Heart left ventricle (tissue), 16 donors: ENCODE results near the gene ESPL1. TPM values are rescaled to one million over a fixed set of nuclear protein-coding genes. Genes with fewer than 3 reads are reported as not detected.
"Not testable (repeated sequence)": the region's sequence is repeated elsewhere in the genome, so short reads cannot be mapped to it uniquely, and the experiment has no call there.

Experiments
- ATAC-seq, 4 donors: fragments of 200-7000 bp; cut with Tn5 transposase; one replicate each; pipeline ENCODE4 v1.9.1; 2020 to 2022; ENCODE audit warnings: moderate library complexity in 4 of 4, mild to moderate bottlenecking in 3 of 4, moderate number of reproducible peaks in 1 of 4
- DNase-seq, 5 donors: peaks; one replicate each; pipeline ENCODE4 v3.0.0-alpha.2; 2020
- H3K27ac ChIP-seq, 12 donors: fragments of 200-600 bp; sonication (generic) in 4 of 12; one replicate each; pipeline versions ENCODE4 v1.5.0 to v1.8.0; 2016 to 2022; ENCODE audit warnings: mild to moderate bottlenecking in 2 of 12
- H3K27me3 ChIP-seq, 9 donors: fragments of 200-600 bp; sonication (generic) in 2 of 9; one replicate each; pipeline versions ENCODE4 v1.5.1 to v1.8.0; 2016 to 2022; ENCODE audit warnings: mild to moderate bottlenecking in 3 of 9
- H3K36me3 ChIP-seq, 9 donors: fragments of 200-600 bp; sonication (generic) in 2 of 9; one replicate each; pipeline versions ENCODE4 v1.5.0 to v1.8.0; 2018 to 2022; ENCODE audit warnings: mild to moderate bottlenecking in 2 of 9
- H3K4me1 ChIP-seq, 12 donors: fragments of 200-600 bp; sonication (generic) in 4 of 12; one replicate each; pipeline versions ENCODE4 v1.5.0 to v1.8.0; 2016 to 2022; ENCODE audit warnings: mild to moderate bottlenecking in 3 of 12
- H3K4me3 ChIP-seq, 12 donors: fragments of 200-600 bp; sonication (generic) in 4 of 12; one replicate each; pipeline versions ENCODE4 v1.5.0 to v1.8.0; 2017 to 2022; ENCODE audit warnings: mild to moderate bottlenecking in 9 of 12, moderate library complexity in 4 of 12
- H3K9me3 ChIP-seq, 12 donors: fragments of 200-600 bp; sonication (generic) in 4 of 12; one replicate each; pipeline versions ENCODE4 v1.5.0 to v1.8.0; 2016 to 2022; ENCODE audit warnings: mild to moderate bottlenecking in 1 of 12
- CTCF ChIP-seq, 12 donors: fragments of 200-600 bp; sonication (generic) in 4 of 12; IDR thresholded peaks; one replicate each; pipeline versions ENCODE4 v1.5.0 to v1.8.0; 2018 to 2022; ENCODE audit warnings: antibody characterized with exemption in 12 of 12, mild to moderate bottlenecking in 5 of 12
- POLR2A ChIP-seq, 2 donors: fragments of 450-650 bp; IDR thresholded peaks; one replicate each; pipeline ENCODE4 v1.6.1; 2017; ENCODE audit warnings: antibody characterized with exemption in 2 of 2, mild to moderate bottlenecking in 2 of 2, moderate library complexity in 2 of 2
- WGBS, 4 donors: extraction: QIAGEN DNeasy Blood & Tissue Kit in 2 of 4; methylation state at CpG; one replicate each; pipeline versions ENCODE4 v1.1.5 to v1.1.7; 2013 to 2018; 5-methylcytosine and 5-hydroxymethylcytosine counted together
- intact Hi-C, 10 donors: fragments of 100-400 bp; cut with DNase I; formaldehyde crosslinking; loops; one replicate each; pipeline versions ENCODE4 v1.11.1 to v1.14.2; 2022
- polyA plus RNA-seq, 2 donors: library from polyadenylated mRNA; stranded (reverse); fragments of 200-250 nt; gene quantifications; one replicate each; pipeline ENCODE4 v1.2.3, GENCODE V29; 2013
- total RNA-seq, 9 donors: library from RNA; depleted of rRNA in 2 of 9; stranded (reverse); fragments of >200 nt in 2 of 9; fragmentation: NEBNext Ultra II Directional in 3 of 9; extraction: Animal tissue kit (Norgen Biotek cat#: 25700) in 3 of 9; gene quantifications; one replicate each; pipeline versions ENCODE4 v1.1.0 to v1.2.4, GENCODE V29; 2016 to 2023
- donor health status: ischemic (EF 13 %, LVEDD 7.1; RV severe dilation, severe dysfunction).
- donor health status: healthy with polysubstance abuse.
- donor health status: DM: no; HTN: yes; CAD: no.
- donor health status: DM: no; HTN: no; CAD: no.
- donor health status: ischemic (EF 25% LVEDD 6.9; RV normal size, moderate dysfunction).
- donor health status: ischemic (EF 25% LVEDD 5.7; RV mildly dilated, moderate dysfunction).
- donor health status: healthy.
- donor health status: DM: yes; HTN: yes; CAD: no.
- donor health status: ischemic (EF 35%, LVEDD 5.7; RV mildly dilated, moderate dysfunction).
- donor health status: nonischemic (EF 11% LVEDD 7.7; RV severe dilation, severe dysfunction).
- donor health status: DM: yes; HTN: yes; CAD: no.
- donor health status: PGD.
- donor health status: ischemic (EF 29% LVEDD 5.4; RV normal size, mild dysfunction).
- donor health status: nonischemic (EF 23%, LVEDD 6.1; RV moderate dilation, normal function).

Gene ESPL1
- total and polyA plus RNA-seq, 11 donors, result 0.06 to 6.1 (median 0.38) TPM

- Histone ChIP-seq H3K27me3 (no peaks in the 10 kb centered on the region), H3K27ac (no peak overlapping the region), H3K36me3 (peaks cover 0 to 31% (median 2%) of the 10 kb centered on the region in 9 donors), H3K9me3 (no peaks in the 10 kb centered on the region), H3K4me1 (peaks cover 0 to 26% (median 17%) of the 10 kb centered on the region in 12 donors), H3K4me3 (no peak overlapping the region)
- intact Hi-C loops, result no loop called here
- TF ChIP-seq CTCF (IDR thresholded peaks at IDR 0.05) (no peak), POLR2A (IDR thresholded peaks at IDR 0.05) (no peak)
- no peak for ATAC-seq
- no peak for DNase-seq
Observed at GRCh38 chr12:53292426-53292825, 24.3 kb downstream of the ESPL1 start.

GRCh38 chr12:53295070-53295890 lies 27.2 kb downstream of the ESPL1 start, which contains the start of gene PFDN5:
PFDN5 (plus strand) TSS chr12:53295542; CDS start chr12:53295568, 26 bp downstream.
- peak; percentile 87 to 95 (median 92) for ATAC-seq

GRCh38 chr12:53295891-53296219 lies 27.8 kb downstream of the ESPL1 start:
- Histone ChIP-seq H3K4me3 (peak overlapping the region; percentile 71 to 95 (median 86)), H3K4me1 (peaks cover 3 to 58% (median 35%) of the 10 kb centered on the region in 12 donors), H3K27ac (peak overlapping the region; percentile 60 to 96 (median 87)), H3K27me3 (no peaks in the 10 kb centered on the region), H3K36me3 (peaks cover 0 to 29% (median 16%) of the 10 kb centered on the region in 9 donors), H3K9me3 (no peaks in the 10 kb centered on the region)
- no peak for DNase-seq
- TF ChIP-seq CTCF (IDR thresholded peaks at IDR 0.05) (no peak), POLR2A (IDR thresholded peaks at IDR 0.05) (no peak)
- 3 to 4% (median 3%) methylated on average over 12 of the region's 12 CpGs for WGBS, 4 donors
- ATAC-seq, result no peak
- intact Hi-C loops, result loop anchor here in 1 of 10 donors (1.0 kb wide), 1 partner anchor 25 kb away; the partner anchor contains the start of gene AAAS

More at GRCh38 chr12:53295070-53295890, 27.2 kb downstream of the ESPL1 start, which contains the start of gene PFDN5:
- Histone ChIP-seq H3K27ac (peak within 1 kb of the TSS; percentile 60 to 96 (median 87)), H3K4me3 (peak within 1 kb of the TSS; percentile 71 to 95 (median 86)), H3K36me3 (peaks cover 0 to 27% (median 16%) of the 10 kb centered on the region in 9 donors), H3K9me3 (no peaks in the 10 kb centered on the region), H3K4me1 (peaks cover 0 to 52% (median 29%) of the 10 kb centered on the region in 12 donors), H3K27me3 (no peaks in the 10 kb centered on the region)
- intact Hi-C loops, result loop anchor here in 1 of 10 donors (1.0 kb wide), 1 partner anchor 26 kb away; the partner anchor contains the start of gene AAAS
- TF ChIP-seq CTCF (IDR thresholded peaks at IDR 0.05) (peak in 3 of 12 donors; percentile 7 to 24 (median 21)), POLR2A (IDR thresholded peaks at IDR 0.05) (peak in 1 of 2 donors; percentile 49)
- DNase-seq, result peak; percentile 90 to 95 (median 93)
- WGBS, 4 donors, result 2 to 3% (median 2%) methylated on average over 31 to 42 of the region's 42 CpGs

GRCh38 chr12:53297106-53297505 lies 29.0 kb downstream of the ESPL1 start:
- intact Hi-C loops, H3K27me3 ChIP-seq, H3K9me3 ChIP-seq, DNase-seq, ATAC-seq: not testable (repeated sequence)
- peak overlapping the region in 1 of 12 donors; percentile 96 for H3K27ac ChIP-seq
- peaks cover 0 to 40% (median 27%) of the 10 kb centered on the region in 9 donors for H3K36me3 ChIP-seq
- H3K4me1 ChIP-seq, result peaks cover 3 to 69% (median 39%) of the 10 kb centered on the region in 12 donors
- WGBS, 4 donors, result 93 to 96% (median 94%) methylated on average over 10 of the region's 10 CpGs
- H3K4me3 ChIP-seq, result peak overlapping the region in 2 of 12 donors; percentile 21 to 79
